Stimulated activated CD4-positive, alpha-beta T cell treated with anti-CD3 and anti-CD28 coated beads, Interleukin-4, amount 100 ng/mL, for 4 hours (primary cell): ENCODE results near the gene MALL.
"Not testable (repeated sequence)": the region's sequence is repeated elsewhere in the genome, so short reads cannot be mapped to it uniquely, and the experiment has no call there.

Experiments used
- DNase-seq, 2 experiments: peaks; one replicate each; pipeline ENCODE4 v3.0.0-alpha.2; 2020

Gene MALL

DNA sequence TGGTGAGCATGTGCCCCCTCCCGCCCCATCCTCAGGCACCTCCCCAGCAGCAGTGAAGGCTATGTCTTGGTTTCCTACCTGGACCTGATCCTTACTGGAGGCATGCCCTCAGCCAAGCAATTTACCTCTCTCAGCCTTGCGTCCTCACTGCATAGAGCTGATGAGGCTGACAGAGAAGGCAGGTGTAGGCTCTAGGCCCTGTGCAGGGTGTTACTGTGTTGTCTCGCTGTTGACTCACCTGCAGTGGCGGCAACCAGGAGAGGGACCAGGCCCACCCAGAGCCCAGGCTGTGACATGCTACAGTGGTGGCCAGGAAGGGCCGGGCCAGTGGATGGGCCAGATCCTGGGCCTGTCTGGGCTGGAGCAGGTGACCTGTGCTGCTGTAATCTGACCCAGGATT, 65.9 kb downstream of the MALL start:
- not testable (repeated sequence) for DNase-seq

DNA sequence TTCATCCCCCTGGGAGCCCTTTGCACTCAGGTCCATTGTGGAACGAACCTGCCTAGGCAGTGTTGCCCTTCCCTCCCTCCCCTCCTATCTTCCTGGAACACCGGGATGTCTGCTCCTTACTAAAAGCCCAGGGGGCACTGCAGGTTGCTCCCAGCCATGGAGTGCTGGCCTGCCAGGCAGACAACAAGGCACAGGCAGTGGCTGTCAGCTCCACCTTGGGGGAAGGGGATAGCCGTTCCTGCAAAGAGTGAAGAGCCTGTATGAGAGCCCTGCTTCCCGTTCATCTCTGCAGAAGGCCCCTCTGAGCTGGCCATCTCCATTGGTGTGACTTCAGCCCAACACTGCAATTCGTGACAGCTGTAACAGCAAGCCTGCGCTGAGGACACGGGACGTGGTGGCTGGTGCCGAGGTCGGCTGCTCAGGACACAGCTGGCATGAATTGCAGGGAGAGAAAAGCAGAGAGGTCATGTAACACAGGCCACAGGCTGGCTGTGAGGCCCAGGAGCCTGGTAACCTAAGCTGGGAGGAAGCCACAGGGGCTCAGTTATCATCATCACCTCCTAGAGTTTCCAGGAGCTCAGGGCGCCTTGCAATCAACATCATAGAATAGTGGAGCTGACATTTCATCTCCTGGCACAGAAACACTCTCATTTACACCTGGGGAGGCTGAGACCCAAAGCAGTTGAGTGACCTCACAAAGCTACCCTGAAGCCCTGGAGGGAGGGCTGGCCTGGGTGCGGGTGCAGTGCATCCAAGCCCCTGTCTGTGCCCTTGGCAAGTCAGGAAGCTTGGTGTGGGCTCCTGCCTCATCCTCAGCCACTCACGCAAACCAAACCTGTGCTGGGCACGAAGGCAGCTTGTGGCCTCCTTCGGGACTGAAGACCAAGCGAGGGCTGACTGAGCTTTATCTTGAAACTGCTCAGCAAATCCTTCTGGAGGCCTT, 67.1 kb downstream of the MALL start:
- not testable (repeated sequence) for DNase-seq

DNA sequence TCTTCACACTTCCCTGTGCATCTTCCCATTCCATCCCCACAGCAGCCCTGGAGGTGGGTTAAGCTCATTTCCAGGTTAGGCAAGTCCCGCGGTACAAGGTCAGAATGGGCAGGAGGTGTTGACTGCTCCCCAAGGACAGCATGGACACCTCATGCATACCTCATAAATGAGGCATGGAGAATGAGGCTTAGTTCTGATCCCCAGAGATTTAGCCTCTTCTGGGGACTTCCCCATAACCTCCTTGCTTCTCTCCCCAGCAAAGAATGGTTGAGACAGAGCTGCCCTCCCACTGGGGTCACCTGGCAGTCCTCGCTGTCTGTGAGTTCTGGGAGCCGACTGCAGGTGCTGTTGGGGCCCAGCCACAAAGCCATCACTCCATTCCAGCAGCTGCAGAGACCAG, 68.4 kb downstream of the MALL start:
- not testable (repeated sequence) for DNase-seq

DNA sequence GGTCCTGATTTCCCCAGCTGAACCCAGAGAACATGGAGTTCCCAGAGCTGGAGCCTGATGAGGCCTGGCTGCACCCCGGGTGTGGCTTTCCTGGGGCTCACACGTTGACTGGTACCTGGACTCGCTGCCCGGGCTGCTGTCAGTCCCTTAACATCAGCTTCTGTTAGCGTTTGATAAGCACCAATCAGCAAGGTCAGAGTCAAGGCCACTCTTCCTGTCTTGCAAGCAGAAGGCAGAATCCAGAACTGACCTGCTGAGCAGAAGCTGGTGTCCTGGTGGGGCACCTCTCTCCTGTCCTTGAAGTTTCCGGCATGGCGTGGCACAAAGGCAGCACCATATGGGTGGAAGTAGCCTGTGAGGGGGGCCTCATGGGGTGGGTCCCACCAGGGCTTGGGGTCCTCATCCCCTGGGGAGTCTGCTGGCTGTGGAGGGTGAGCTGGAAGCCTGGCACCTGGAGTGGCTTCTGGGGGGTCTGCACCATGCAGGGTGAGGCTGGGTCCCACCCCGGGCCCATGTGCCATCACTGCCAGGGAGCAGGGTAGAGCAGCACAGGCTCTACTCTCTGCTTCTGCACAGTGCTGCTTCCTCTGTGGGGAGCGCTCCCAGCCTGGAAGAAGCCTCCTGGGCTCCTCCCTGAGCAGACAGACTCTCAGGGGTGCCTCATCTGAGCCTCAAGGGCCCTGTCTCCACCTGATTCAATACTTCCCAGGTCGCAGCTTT, 73.5 kb downstream of the MALL start:
- not testable (repeated sequence) for DNase-seq

DNA sequence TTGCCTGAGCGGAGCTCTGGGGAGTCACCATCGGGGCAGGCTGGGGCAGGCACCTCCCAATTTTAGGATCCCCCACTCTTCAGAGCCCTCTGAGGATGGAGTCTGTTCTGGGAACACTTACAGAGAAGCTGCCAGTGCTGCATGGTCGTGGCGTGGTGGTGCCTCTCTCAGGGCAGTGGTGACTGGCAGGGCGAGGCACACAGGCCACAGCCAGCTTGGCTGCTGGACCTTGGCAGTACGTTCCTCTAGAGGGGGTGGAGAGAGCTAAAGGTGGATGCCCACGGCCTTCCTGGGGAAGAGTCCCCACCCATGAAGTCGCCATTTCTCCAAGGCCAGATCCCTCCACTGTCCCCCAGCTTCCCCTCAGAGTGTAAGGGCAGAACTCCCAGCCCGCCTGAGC, 78.3 kb downstream of the MALL start:
- DNase-seq = not testable (repeated sequence)

DNA sequence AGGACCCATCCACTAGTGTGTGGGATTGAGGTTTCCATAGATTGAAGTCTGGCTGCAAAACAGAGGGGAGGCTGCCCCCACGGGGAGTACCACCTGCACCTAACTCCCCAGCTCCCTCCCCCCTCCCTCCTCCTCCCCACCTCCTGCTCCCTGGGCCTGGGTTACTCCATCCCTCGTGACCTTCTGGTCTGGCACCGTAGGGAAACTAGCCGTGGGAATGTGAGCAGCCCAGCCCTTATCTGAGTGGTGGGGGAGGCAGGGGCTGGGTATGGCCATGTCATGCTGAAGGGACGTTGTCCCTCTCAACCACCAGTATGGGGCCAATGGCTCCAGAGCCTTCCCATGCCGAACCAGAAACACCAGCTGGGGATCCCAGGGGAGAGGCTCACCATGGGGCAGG, 80.2 kb downstream of the MALL start:
- DNase-seq = not testable (repeated sequence)

DNA sequence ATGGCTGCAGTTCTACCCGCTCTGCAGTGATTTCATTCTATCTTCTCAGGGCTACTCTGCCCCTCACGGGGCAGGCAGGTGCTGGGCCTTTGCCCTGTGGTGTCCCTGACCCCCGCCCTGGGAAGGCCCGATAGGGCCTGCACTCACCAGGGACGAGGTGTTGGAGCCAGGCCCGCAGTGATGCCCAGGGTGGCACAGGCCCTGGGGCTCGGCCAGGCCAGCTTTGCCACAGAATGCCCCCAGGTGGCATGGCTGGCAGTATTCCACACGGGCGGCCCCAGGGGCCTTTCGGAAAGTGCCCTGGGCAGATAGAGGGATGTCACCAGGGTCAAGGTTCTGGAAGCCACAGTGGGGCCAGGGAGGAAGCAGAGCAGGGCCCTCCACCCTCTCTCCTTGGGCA, 80.7 kb downstream of the MALL start:
- DNase-seq = not testable (repeated sequence)
